Right ventricle myocardium inferior (tissue), 1 donor: ENCODE results near the gene MYH7. TPM values are rescaled to one million over a fixed set of nuclear protein-coding genes. Genes with fewer than 3 reads are reported as not detected.
"Not testable (repeated sequence)": the region's sequence is repeated elsewhere in the genome, so short reads cannot be mapped to it uniquely, and the experiment has no call there.

ENCODE experiments used
- ATAC-seq: fragments of 200-7000 bp; cut with Tn5 transposase; one replicate; pipeline ENCODE4 v1.9.1; 2020; ENCODE audit warnings: mild to moderate bottlenecking, moderate library complexity
- DNase-seq: peaks from one replicate; pipeline ENCODE4 v3.0.0; 2021; ENCODE audit errors: missing footprints
- intact Hi-C: fragments of 100-400 bp; cut with DNase I; formaldehyde crosslinking; loops from one replicate; pipeline ENCODE4 v1.11.0; 2022
- total RNA-seq: library from RNA; stranded (reverse); fragmentation: NEBNext Ultra II Directional; extraction: Animal tissue kit (Norgen Biotek cat#: 25700); gene quantifications from one replicate; pipeline ENCODE4 v1.2.1, GENCODE V29; 2021
- donor health status: DM: no; HTN: yes; CAD: no; lungs with severe emphysema.

The MYH7 gene
- total RNA-seq, 1 donor from 2014 or later: 11,833 TPM

GRCh38 chr14:23434488-23435222 lies 805 bp downstream of the MYH7 start:
- DNase-seq (no peak), ATAC-seq (no peak)
- intact Hi-C loops: loop anchor here (1.0 kb wide), 1 partner anchor 9 kb away; no protein-coding TSS in a partner anchor

DNA sequence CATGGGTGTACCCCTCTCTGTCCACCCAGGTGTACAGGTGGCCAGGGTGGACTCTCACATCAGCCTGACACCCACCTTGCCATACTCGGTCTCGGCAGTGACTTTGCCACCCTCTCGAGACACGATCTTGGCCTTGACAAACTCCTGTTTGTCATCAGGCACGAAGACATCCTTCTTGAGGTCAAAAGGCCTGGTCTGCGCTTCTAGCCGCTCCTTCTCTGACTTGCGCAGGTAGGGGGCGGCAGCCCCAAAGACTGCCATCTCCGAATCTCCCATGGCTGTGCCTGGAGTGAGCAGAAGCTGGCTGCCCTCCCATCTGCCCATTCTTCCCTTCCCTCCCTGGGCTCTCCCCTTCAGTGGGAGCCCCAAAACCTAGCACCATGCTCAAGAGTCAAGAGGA lies 2.0 kb downstream of the MYH7 start:
- intact Hi-C loops: no loop called here
- no peak for DNase-seq
- no peak for ATAC-seq

GRCh38 chr14:23432946-23433345 lies 2.5 kb downstream of the MYH7 start:
- no peak for DNase-seq
- no peak for ATAC-seq
- intact Hi-C loops: no loop called here

DNA sequence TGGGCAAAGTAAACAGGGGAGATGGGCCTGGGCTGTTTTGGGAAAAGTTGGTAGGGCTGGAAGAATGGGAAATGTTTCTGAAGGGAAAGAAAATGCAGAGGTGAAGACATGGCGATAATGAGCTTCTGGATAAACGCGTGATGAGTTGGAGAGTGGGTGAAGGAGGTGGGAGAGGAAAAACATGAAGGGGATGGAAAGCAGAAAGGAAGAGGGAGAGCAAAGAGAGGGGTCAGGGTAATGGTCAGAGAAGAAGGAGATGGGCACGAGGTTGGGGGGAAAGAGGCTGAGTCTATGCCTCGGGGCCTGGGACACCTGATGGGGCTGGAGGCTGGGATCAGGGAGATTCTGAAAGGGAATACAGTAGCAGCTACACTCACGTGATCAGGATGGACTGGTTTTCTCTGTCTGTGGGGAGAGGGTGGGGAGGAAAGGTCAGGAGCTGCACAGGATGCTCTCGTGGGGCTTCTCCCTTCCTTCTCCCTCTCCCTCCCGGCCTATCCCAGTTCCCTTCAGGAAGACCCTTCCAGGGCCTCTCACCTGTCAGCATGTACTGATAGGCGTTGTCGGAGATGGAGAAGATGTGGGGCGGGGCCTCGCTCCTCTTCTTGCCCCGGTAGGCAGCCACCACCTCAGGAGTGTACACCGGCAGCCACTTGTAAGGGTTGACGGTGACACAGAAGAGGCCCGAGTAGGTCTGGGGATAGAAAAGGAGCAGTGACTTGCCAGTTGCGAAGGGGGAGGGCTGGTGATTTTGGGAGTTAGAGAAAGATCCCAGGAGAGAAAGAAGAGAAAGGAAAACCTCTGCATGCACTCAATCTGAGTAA lies 3.1 kb downstream of the MYH7 start:
- intact Hi-C loops: no loop called here
- ATAC-seq (no peak), DNase-seq (no peak)

GRCh38 chr14:23431486-23431885 lies 4.0 kb downstream of the MYH7 start:
- ATAC-seq (no peak), DNase-seq (no peak)
- intact Hi-C loops: no loop called here

DNA sequence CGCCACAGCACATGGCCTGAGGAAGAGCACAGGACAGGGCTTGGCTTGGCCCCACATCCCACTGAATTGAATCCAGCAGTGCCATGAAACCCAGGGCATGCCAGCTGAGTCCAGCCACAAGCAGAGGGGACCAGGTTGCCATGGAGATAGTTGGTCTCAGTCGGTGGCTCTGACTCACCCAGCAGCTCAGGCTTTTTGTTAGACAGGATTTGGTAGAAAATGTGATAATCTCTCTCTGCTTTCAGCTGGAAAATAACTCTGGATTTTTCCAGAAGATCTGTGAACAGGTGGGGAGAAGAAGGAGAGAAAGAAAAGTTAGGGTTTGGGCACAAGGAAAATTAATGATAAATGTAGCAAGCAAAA lies 4.8 kb downstream of the MYH7 start:
- intact Hi-C loops: no loop called here
- ATAC-seq: no peak
- no peak for DNase-seq

- ATAC-seq (peak; percentile 1), DNase-seq (no peak)
- intact Hi-C loops: no loop called here
Measured at GRCh38 chr14:23430016-23430722, 5.3 kb downstream of the MYH7 start.

GRCh38 chr14:23428686-23429495 lies 6.6 kb downstream of the MYH7 start:
- no peak for DNase-seq
- intact Hi-C loops: no loop called here

GRCh38 chr14:23425798-23426197 lies 9.7 kb downstream of the MYH7 start:
- ATAC-seq, DNase-seq, intact Hi-C loops: not testable (repeated sequence)

More at GRCh38 chr14:23428686-23429495, 6.6 kb downstream of the MYH7 start:
- ATAC-seq: peak; percentile 6

- DNase-seq: no peak
- intact Hi-C loops: no loop called here
Measured at GRCh38 chr14:23425169-23425568, 10.3 kb downstream of the MYH7 start.

DNA sequence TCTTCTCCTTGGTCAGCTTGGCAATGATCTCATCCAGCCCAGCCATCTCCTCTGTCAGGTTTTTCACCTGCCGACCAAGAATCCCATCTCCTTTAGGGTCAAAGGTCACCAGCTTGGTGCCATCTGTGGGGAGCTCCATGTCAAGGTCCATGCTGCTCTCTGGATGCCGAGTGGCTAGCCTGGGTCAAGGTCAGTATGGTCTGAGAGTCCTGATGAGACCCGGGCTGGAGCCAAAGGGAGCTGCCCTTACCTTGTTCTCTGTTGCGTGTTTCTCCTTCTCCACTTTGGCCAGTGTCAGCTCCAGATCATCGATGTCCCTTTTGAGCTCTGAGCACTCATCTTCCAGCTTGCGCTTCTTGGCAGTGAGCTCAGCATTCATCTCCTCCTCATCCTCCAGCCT lies 11.8 kb downstream of the MYH7 start:
- no peak for ATAC-seq
- intact Hi-C loops: no loop called here

More at GRCh38 chr14:23425169-23425568, 10.3 kb downstream of the MYH7 start:
- no peak for ATAC-seq

GRCh38 chr14:23421594-23421993 lies 13.9 kb downstream of the MYH7 start:
- DNase-seq: no peak
- ATAC-seq: no peak
- intact Hi-C loops: no loop called here

More for the DNA sequence above, 11.8 kb downstream of the MYH7 start:
- DNase-seq: no peak

DNA sequence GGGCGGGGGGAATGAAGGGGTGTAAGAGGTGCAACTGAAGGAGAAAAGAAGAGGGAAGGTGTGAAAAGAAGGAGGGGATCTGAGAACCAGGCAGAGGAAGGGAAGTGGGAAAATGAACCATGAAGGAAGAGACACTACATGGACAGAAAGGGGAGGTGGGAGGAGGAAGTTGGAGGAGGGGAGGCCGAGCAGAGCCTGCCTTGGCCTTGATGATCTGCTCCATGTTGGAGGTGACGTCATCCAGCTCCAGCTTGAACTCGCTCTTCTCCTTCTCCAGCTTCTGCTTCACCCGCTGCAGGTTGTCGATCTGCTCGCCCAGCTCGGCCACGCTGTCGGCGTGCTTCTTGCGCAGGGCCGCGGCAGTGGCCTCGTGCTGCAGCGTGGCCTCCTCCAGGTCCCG lies 15.8 kb downstream of the MYH7 start:
- DNase-seq, ATAC-seq, intact Hi-C loops: not testable (repeated sequence)

- no peak for ATAC-seq
- DNase-seq: no peak
- intact Hi-C loops: no loop called here
Measured at GRCh38 chr14:23418021-23418420, 17.4 kb downstream of the MYH7 start.

GRCh38 chr14:23417269-23417668 lies 18.2 kb downstream of the MYH7 start:
- DNase-seq, ATAC-seq, intact Hi-C loops: not testable (repeated sequence)

DNA sequence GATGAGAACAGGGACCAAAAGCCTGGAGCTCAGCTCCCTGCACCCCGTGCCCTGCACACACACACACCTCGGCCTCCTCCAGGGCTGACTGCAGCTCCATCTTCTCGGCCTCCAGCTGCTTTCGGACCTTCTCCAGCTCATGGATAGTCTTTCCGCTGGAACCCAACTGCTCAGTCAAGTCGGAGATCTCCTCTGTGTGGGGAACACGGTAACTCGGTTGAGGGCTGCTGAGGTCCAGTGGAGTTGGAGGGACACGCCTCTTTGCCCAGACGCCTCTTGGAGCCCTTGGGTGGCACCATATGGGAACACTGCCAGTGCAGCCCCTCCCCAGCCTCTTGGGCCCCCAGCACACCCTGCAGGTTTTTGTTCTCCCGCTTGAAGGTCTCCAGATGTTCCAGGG lies 18.7 kb downstream of the MYH7 start:
- ATAC-seq: no peak
- intact Hi-C loops: no loop called here

DNA sequence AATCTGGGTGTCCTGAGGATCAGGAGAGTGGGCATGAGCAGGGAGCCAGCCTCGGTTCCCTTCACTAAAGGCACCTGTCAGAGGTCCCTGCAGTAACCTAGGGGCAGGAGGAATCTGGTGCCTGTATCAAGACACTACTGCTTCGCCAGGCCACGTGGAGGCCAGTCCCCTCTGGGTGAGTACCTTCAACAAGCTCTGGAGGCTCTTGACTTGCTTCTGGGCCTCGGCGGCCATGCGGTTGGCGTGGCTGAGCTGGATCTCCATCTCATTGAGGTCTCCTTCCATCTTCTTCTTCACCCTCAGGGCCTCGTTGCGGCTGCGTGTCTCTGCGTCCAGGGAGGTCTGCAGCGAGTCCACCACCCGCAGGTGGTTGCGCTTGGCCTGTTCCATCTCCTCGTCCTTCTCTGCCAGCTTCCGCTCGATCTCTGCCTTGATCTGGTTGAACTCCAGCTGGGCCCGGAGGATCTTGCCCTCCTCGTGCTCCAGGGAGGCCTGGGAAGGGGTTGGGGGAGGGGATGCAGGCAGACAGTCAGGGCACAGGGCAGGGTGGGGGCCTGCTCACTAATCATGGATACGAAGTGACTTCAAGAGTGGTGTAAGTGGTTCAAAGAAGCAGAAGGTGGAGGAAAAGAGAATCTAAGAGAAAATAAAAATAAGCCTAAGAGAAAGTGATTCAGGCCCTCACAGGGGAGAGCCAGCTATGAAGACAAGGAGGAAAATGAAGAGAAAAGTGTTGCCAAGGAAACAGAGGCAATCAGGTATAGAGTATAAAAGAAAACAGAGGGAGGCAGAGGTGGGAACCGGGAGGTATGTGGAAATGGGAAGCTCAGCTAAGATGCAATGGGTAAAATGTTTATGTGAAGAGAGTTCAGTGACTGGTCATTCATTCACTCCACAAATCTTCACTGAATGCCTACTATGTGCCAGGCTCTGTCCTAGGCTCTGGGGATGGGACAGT lies 19.4 kb downstream of the MYH7 start:
- intact Hi-C loops: no loop called here
- no peak for ATAC-seq
- no peak for DNase-seq

More for the DNA sequence above, 18.7 kb downstream of the MYH7 start:
- DNase-seq: no peak
